GM03348 (cell line): ENCODE measurements around the gene GLRX3.
A peak's percentile ranks its signal among the peaks of the same experiment; 100 is the strongest.
"Not testable (repeated sequence)": the region's sequence is repeated elsewhere in the genome, so short reads cannot be mapped to it uniquely, and the experiment has no call there.

Source experiments
- DNase-seq: peaks from one replicate; pipeline ENCODE4 v3.0.0; 2012; ENCODE audit warnings: low spot score

Gene GLRX3

DNA sequence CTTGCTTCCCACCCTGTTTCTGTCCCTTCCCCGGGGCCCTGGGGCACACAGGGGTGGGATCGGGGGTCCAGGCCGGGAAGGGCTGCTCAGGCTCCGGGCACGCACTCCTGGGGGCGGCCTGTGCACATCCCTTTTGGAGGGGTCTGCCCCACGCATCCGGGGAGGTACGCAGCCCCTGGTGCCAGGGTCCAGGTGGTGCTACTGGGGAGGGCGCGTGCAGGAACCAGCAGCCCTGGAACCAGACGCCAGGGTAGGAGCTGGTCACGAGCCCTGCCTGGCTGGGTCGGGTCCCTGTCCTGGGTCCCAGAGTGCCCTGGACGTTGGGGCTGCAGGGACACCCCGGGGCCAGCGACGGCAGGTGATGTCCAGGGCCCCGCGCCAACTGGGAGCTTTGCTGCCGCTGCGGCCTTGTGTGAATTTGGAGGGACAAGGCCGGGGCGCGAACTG lies 53.4 kb downstream of the GLRX3 start:
- DNase-seq, result no peak

GRCh38 chr10:130190055-130190736 lies 54.0 kb downstream of the GLRX3 start:
- peak; percentile 98 for DNase-seq

- DNase-seq, result peak; percentile 33
Measured at GRCh38 chr10:130190737-130191115, 54.5 kb downstream of the GLRX3 start.

DNA sequence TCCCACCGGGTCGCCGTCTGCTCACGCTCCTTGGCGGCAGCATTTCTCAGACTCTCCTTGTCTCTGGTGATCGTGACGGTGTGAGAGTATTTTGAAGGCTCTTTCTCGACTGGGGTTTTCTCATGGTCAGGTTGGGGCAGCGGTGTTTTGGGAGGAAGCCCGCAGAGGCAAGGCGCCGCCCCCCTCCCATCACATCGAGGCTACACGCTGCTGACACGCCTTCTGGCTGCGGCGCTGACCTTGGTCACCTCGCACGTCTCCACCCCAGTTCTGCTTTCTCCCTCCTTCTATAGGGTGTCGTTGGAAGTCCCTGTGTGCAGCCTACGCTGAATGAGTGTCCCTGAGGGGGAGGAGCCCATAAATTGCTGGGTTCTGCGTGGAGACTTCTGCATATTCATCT lies 55.2 kb downstream of the GLRX3 start:
- no peak for DNase-seq

DNA sequence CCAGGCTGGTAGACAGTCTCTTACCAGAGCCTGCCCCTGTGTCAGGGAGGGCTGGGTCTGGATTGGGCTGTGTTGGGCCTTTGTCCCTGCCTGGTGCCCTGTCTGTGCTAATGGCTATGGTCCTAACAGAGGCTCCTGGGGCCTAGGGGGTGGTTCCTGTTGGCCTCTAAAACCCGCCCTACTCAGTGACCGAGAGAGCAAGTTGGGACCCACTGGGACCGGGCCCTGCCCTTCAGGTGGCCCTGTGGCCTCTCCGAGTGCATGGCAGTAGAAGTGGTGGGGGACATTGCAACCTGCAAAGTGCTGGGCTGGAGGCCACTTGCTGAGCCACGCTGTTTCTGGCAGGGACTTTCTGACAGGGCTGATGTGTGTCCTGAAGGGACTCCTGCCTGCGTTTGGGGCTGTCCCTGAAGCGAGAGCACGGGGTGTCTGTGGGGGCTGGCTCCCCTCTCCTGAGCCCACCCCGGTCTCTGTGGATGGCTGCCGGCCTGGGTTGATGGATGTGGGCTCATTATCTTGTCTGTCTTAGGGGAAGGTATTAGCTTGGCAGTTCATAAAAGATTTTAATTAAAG lies 56.2 kb downstream of the GLRX3 start:
- DNase-seq, result no peak

DNA sequence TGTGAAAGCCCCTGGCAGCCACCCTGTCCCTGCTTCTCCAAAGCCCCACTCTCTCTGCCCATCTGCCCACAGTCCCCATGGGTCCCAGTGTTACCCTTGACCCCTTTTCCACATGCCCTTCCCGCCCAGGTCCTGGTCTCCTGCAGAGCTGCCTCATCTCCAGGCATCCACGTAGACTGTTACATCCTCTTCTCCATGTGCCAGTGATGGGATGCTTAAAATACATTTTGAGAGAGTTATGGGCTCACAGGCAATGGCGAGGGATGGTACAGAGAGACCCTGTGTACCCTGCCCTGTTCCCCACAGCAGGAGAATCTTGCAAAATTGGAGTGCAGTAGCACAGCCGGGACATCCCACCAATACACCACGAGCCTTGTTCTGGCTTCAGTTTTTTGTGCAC lies 56.8 kb downstream of the GLRX3 start:
- DNase-seq, result no peak

DNA sequence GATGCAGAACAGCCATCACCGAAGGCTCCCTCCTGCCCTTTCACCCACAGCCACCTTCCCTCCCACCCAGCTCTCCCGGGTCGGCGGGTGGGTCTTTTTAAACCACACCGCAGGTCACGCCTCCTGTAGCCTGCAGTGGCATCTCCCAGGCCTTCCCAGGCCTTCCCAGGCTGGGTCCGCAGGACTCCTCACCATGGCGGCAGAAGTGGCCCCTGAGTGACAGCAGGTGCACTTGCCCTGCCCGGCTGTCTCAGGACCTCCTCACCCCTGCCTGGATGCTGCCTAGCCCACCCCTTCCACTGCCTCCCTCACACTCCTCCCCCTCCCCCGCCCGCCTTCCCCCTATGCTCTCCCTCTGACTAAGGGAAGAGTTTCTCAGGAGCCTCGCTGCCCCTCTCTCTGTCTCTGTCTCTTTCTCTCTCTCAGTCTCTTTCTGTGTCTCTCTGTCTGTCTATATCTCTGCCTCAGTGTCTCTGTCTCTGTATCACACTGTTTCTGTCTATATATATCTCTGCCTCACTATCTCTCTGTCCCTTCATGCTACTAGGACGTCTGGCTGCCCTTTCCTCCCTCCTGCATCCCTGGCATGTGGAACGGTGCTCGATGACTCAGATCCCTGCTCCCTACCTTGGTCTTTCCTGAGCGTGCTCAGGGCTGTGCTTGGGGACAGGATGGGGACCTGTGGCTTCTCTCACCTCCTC lies 57.5 kb downstream of the GLRX3 start:
- no peak for DNase-seq

DNA sequence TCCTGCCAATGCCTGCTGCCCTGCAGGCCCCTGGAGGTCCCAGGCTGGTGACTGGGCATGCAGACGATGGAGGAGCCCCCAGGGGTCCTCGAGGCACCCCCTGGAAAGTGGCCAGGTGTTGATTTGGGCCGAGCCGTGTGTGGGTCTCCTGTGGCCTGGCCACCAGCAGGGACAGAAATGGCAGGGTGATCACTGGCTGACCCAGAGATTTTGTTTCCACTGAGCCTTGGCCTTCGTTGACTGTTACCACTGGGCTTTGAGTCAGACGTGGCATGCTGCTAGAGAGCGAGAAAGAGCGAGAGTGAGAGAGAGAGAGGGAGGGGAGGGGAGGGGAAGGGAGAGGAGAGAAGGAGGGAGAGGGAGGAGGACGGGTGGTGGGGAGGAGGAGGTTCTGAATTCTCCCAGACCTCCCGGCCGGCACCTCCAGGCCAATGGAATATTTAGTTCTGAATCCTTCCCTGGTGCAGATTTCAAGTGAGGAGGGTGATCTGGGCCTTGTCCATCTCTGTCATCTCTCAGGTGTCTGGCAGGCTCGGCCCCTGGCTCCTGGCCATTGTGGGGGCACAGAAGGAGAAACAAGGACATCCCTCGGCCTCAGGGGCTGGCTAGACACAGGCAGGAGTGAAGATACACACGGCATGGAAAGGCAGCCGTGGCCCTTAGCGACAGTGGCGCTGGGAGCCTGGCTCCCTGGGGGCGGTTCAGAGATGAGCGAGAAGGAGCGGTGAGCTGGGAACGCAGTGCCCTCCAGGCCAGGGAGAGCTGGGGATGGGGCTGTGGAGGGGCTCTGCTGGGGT lies 58.2 kb downstream of the GLRX3 start:
- DNase-seq, result no peak

DNA sequence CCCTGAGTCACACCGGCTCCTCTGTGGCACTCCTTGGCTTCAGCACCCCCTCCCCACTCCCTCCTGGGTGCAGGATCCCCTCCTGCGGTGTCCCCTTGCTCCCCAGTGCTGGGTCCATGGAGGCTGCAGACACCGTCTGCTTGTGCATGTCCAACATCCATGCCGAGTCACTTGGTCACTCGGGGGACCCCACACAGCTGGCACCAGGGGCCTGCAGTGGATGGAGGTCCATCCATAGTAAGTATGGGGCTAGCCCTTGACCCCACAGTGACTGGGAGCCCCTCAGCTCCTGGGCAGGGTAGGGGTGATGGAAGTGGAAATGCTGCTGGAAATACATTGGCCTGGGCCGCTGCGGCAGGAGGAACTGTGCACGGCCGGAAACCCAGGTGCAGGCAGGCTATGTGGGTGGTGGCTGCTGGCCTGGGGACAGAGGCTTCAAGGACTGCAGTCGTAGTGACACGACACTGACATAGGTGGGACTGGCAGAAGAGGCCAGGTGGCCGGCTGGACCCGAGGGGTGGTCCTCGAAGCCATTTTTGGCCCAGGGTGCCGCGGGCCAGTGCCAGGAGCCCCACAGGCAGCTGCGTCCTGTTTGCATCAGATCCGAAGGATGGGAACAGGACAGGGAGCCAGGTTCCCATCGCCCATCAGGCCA lies 58.9 kb downstream of the GLRX3 start:
- DNase-seq, result no peak

DNA sequence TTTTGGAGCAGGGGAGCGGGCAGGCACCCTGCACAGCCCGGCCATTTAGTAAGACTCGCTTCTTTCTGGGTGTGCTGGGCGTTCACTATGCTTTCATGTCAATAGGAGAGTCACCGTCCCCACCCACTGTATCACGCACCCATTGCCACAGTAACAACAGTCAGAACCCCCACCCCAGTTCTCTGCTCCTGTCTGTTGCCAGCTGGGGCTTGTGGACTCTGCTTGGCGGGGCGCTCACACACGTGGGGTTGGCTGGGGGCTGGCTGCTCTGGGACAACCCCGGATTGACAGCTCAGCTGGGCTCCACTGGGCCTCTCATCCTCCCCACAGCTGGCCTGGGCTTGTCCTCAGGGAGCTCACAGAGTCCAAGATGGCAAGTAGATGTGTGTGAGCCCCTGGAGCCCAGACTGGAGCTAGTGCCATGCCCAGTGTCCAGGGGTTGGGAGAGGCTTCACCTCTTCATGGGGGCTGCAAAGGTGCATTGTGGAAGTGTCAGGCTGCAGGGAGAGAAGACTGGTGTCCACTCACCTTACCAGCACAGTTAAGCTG lies 59.6 kb downstream of the GLRX3 start:
- DNase-seq, result no peak

DNA sequence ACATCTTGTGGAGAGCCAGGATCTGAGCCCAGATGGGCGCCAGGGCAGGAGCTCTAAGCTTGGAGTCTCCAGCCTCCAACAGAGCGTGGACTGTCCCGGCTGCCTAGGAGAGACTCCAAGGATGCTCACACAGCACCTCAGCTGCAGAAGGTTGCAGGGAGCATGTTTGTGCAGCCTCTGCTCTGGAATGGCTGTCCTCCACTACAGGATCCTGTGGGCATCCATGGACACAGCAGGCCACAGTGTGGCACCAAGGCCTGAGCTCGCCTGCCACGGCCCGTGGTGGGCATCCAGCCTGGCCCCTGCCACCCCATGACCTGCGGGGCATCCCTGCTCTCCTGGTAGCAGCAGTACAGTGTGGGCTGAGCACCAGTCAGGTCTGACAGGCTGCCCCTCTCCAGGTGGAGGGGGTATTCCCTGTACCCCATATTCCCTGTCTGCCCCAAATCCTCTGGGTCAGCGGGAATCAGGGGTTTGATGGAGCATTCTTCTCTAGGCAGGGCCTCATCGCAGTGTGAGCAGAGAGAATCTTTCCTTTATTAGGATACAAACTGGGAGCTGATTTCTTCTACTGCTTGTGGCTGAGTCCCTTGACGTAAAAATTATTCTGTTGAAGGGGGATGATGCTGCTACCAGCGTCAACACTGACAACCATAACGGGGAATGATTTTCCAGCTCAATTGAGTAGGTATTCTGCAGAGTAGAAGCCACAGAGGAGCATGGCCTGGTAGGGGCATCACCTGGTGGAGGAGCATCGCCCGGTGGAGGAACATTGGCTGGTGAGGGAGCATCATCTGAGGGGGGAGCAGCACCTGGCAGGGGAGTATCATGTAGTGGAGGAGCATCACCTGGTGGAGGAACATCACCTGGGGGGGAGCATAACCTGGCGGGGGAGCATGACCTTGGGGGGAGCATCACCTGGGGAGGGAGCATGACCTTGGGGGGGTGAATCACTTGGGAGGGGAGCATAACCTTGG lies 60.6 kb downstream of the GLRX3 start:
- DNase-seq, result no peak

- DNase-seq, result no peak
Measured at GRCh38 chr10:130198651-130199050, 62.5 kb downstream of the GLRX3 start.

- DNase-seq, result no peak
Measured at GRCh38 chr10:130200179-130201042, 64.2 kb downstream of the GLRX3 start.

GRCh38 chr10:130201043-130201380 lies 64.8 kb downstream of the GLRX3 start:
- DNase-seq, result no peak

DNA sequence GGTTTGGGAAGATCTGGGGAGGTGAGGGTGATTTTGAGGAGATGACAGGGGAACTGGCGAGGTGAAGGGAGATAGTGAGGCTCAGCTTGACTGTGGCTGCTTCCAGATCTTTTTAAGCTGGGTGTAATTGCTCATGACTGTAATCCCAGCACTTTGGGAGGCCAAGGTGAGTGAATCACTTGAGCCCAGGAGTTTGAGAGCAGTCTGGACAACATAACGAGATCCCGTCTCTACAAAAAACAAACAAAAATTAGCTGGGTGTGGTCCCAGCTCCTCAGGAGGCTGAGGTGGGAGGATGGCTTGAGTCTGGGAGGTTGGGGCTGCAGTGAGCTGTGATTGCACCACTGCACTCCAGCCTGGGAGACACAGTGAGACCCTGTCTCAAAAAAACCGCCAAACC lies 66.0 kb downstream of the GLRX3 start:
- DNase-seq, result not testable (repeated sequence)

- no peak for DNase-seq
Measured at GRCh38 chr10:130202984-130203621, 66.9 kb downstream of the GLRX3 start.

GRCh38 chr10:130203626-130204025 lies 67.4 kb downstream of the GLRX3 start:
- no peak for DNase-seq

- DNase-seq, result no peak
Measured at GRCh38 chr10:130206216-130206737, 70.1 kb downstream of the GLRX3 start.

GRCh38 chr10:130207205-130207604 lies 71.0 kb downstream of the GLRX3 start:
- no peak for DNase-seq
